UCSD-AML1 (cell line): ENCODE results near the gene PTPRM.
A peak's percentile ranks its signal among the peaks of the same experiment; 100 is the strongest.

Experiments used
- DNase-seq: peaks from one replicate; lab custom pipeline; 2025; ENCODE audit not compliant: unreplicated experiment; lab: John Stamatoyannopoulos, UW

Gene PTPRM

GRCh38 chr18:7566567-7567473 lies at the start of gene PTPRM:
Gene PTPRM, plus strand, starts transcription at chr18:7567316. Its CDS starts 503 bp downstream, at chr18:7567819.
- peak; percentile 85 for DNase-seq

- DNase-seq, result no peak
Measured at GRCh38 chr18:7517852-7518251, 49.3 kb upstream of the PTPRM start.

- DNase-seq, result no peak
Measured at GRCh38 chr18:7520200-7520785, 46.8 kb upstream of the PTPRM start.

GRCh38 chr18:7521226-7521856 lies 45.8 kb upstream of the PTPRM start:
- no peak for DNase-seq

GRCh38 chr18:7523772-7524171 lies 43.3 kb upstream of the PTPRM start:
- no peak for DNase-seq

GRCh38 chr18:7524786-7525185 lies 42.3 kb upstream of the PTPRM start:
- no peak for DNase-seq

GRCh38 chr18:7532942-7533341 lies 34.2 kb upstream of the PTPRM start:
- no peak for DNase-seq

- DNase-seq, result no peak
Measured at GRCh38 chr18:7535436-7536205, 31.5 kb upstream of the PTPRM start.

- DNase-seq, result no peak
Measured at GRCh38 chr18:7537145-7537544, 30.0 kb upstream of the PTPRM start.

- DNase-seq, result no peak
Measured at GRCh38 chr18:7541835-7542234, 25.3 kb upstream of the PTPRM start.

- DNase-seq, result no peak
Measured at GRCh38 chr18:7544686-7545085, 22.4 kb upstream of the PTPRM start.

GRCh38 chr18:7545734-7546133 lies 21.4 kb upstream of the PTPRM start:
- no peak for DNase-seq

GRCh38 chr18:7548221-7548620 lies 18.9 kb upstream of the PTPRM start:
- no peak for DNase-seq

GRCh38 chr18:7548721-7549120 lies 18.4 kb upstream of the PTPRM start:
- DNase-seq, result no peak

GRCh38 chr18:7557973-7558372 lies 9.1 kb upstream of the PTPRM start:
- DNase-seq, result no peak

GRCh38 chr18:7558769-7559168 lies 8.3 kb upstream of the PTPRM start:
- no peak for DNase-seq

GRCh38 chr18:7559709-7560319 lies 7.3 kb upstream of the PTPRM start:
- DNase-seq, result no peak

- DNase-seq, result no peak
Measured at GRCh38 chr18:7561909-7562460, 5.1 kb upstream of the PTPRM start.

GRCh38 chr18:7562491-7562890 lies 4.6 kb upstream of the PTPRM start:
- no peak for DNase-seq

- DNase-seq, result no peak
Measured at GRCh38 chr18:7565677-7566076, 1.4 kb upstream of the PTPRM start.

GRCh38 chr18:7566244-7566566 lies 911 bp upstream of the PTPRM start:
- DNase-seq, result no peak
